Natural killer cell (primary cell): ENCODE results near the gene XDH. TPM values are rescaled to one million over a fixed set of nuclear protein-coding genes. Genes with fewer than 3 reads are reported as not detected.

Experiments
- ATAC-seq, 3 donors: fragments of 150-1000 bp in 2 of 3; fragments of 200-7000 bp in 1 of 3; cut with Tn5 transposase; 1 replicate in 1 of 3; 2 replicates in 2 of 3; pipeline ENCODE4 v1.10.0; 2021; ENCODE audit warnings: mild to moderate bottlenecking in 2 of 3, moderate library complexity in 2 of 3
- DNase-seq, 2 donors: peaks; one replicate each; pipeline versions ENCODE4 v3.0.0 to v3.0.0-alpha.2; 2013 to 2021; ENCODE audit warnings: mixed read lengths in 1 of 2
- H3K27ac ChIP-seq: one replicate; pipeline ENCODE4 v1.5.1; 2013; ENCODE audit warnings: mild to moderate bottlenecking, low read length
- H3K27me3 ChIP-seq: one replicate; pipeline ENCODE4 v1.6.1; 2013; ENCODE audit warnings: low read length; ENCODE audit not compliant: control insufficient read depth, insufficient read depth
- H3K36me3 ChIP-seq: one replicate; pipeline ENCODE4 v1.6.1; 2013; ENCODE audit warnings: low read length; ENCODE audit not compliant: control insufficient read depth, insufficient read depth
- H3K4me1 ChIP-seq: one replicate; pipeline ENCODE4 v1.6.1; 2013; ENCODE audit warnings: low read length; ENCODE audit not compliant: control insufficient read depth, insufficient read depth
- H3K4me3 ChIP-seq: one replicate; pipeline ENCODE4 v1.5.1; 2013; ENCODE audit warnings: low read length
- H3K9me3 ChIP-seq: one replicate; pipeline ENCODE4 v1.6.1; 2013; ENCODE audit warnings: low read length; ENCODE audit not compliant: control insufficient read depth, insufficient read depth
- H3K27ac Mint-ChIP-seq, 2 donors: one replicate each; pipeline ENCODE4 v1.8.0; 2022; ENCODE audit warnings: mild to moderate bottlenecking in 2 of 2, mixed read lengths in 2 of 2, moderate library complexity in 1 of 2
- H3K27me3 Mint-ChIP-seq, 2 donors: one replicate each; pipeline ENCODE4 v1.8.0; 2022; ENCODE audit warnings: low read depth in 2 of 2, mixed read lengths in 2 of 2
- H3K36me3 Mint-ChIP-seq: one replicate; pipeline ENCODE4 v1.8.0; 2022; ENCODE audit warnings: mixed read lengths
- H3K4me1 Mint-ChIP-seq, 2 donors: one replicate each; pipeline ENCODE4 v1.8.0; 2022; ENCODE audit warnings: mixed read lengths in 2 of 2
- H3K4me3 Mint-ChIP-seq: one replicate; pipeline ENCODE4 v1.8.0; 2022; ENCODE audit warnings: mild to moderate bottlenecking, moderate library complexity, mixed read lengths
- H3K9me3 Mint-ChIP-seq, 2 donors: one replicate each; pipeline ENCODE4 v1.8.0; 2022; ENCODE audit warnings: mixed read lengths in 2 of 2
- WGBS: methylation state at CpG from one replicate; pipeline ENCODE4 v1.1.7; 2013; ENCODE audit warnings: missing lambda C conversion rate; ENCODE audit not compliant: insufficient coverage; 5-methylcytosine and 5-hydroxymethylcytosine counted together
- intact Hi-C: fragments of 100-400 bp; cut with micrococcal nuclease; formaldehyde crosslinking; loops from one replicate; pipeline ENCODE4 v1.14.2; 2022
- total RNA-seq, 4 donors: library from RNA; stranded (reverse); fragments of 120-200 nt in 1 of 4; gene quantifications; one replicate each; pipeline versions ENCODE4 v1.2.3 to v1.2.4, GENCODE V29; 2013 to 2022
- TF ChIP-seq, protein P1 (sequence below): fragments of 200-600 bp; IDR thresholded peaks from one replicate; pipeline ENCODE4 v1.8.0; 2022; ENCODE audit warnings: antibody characterized with exemption

XDH gene
- total RNA-seq, 3 donors from 2014 or later (not counting 1 experiment from before 2014, with no cell fraction given), result not detected

- no peaks in the 10 kb centered on the region for H3K36me3 Mint-ChIP-seq
- H3K36me3 ChIP-seq, result no peaks in the 10 kb centered on the region
- intact Hi-C loops, result no loop called here
- ATAC-seq, result no peak
- no peaks in the 10 kb centered on the region for H3K4me1 Mint-ChIP-seq
- H3K9me3 ChIP-seq, result no peaks in the 10 kb centered on the region
- H3K27me3 ChIP-seq, result no peaks in the 10 kb centered on the region
- H3K9me3 Mint-ChIP-seq, result no peaks in the 10 kb centered on the region
- no peak for DNase-seq
- TF ChIP-seq, protein P1, sequence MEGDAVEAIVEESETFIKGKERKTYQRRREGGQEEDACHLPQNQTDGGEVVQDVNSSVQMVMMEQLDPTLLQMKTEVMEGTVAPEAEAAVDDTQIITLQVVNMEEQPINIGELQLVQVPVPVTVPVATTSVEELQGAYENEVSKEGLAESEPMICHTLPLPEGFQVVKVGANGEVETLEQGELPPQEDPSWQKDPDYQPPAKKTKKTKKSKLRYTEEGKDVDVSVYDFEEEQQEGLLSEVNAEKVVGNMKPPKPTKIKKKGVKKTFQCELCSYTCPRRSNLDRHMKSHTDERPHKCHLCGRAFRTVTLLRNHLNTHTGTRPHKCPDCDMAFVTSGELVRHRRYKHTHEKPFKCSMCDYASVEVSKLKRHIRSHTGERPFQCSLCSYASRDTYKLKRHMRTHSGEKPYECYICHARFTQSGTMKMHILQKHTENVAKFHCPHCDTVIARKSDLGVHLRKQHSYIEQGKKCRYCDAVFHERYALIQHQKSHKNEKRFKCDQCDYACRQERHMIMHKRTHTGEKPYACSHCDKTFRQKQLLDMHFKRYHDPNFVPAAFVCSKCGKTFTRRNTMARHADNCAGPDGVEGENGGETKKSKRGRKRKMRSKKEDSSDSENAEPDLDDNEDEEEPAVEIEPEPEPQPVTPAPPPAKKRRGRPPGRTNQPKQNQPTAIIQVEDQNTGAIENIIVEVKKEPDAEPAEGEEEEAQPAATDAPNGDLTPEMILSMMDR, result no peak
- H3K27me3 Mint-ChIP-seq, result no peaks in the 10 kb centered on the region
- no peak overlapping the region for H3K27ac Mint-ChIP-seq
- no peak overlapping the region for H3K4me3 ChIP-seq
- no peak overlapping the region for H3K4me3 Mint-ChIP-seq
- 90% methylated on average over 3 of the region's 3 CpGs for WGBS
- no peaks in the 10 kb centered on the region for H3K4me1 ChIP-seq
- H3K27ac ChIP-seq, result no peak overlapping the region
These were observed 29.7 kb downstream of the XDH start for GRCh38 chr2:31384771-31385276.

DNA sequence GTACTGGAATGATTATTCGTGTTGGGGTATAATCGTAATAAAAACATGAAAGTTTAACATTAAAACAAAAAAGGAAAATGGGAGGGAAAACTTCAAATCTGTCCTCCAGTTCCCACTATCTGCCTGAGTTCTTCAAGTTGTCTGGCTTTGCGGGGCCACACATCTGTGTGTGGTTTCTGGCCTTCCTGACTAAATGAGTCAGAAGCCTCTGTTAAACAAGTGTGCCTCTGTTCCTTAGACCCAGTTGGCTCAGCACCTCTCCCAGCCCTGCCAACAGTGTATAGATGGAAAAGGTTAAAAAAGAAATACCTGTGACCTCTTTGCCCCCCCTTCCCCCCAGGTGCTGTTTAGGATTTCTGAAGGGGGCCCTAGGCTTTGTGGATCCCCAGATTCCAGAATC lies 30.2 kb downstream of the XDH start:
- no peak overlapping the region for H3K27ac ChIP-seq
- intact Hi-C loops, result no loop called here
- WGBS, result 33% methylated on average over 1 of the region's 3 CpGs
- no peaks in the 10 kb centered on the region for H3K27me3 ChIP-seq
- Mint-ChIP-seq H3K27ac (no peak overlapping the region), H3K4me1 (no peaks in the 10 kb centered on the region), H3K9me3 (no peaks in the 10 kb centered on the region), H3K36me3 (no peaks in the 10 kb centered on the region), H3K4me3 (no peak overlapping the region), H3K27me3 (no peaks in the 10 kb centered on the region)
- no peak overlapping the region for H3K4me3 ChIP-seq
- TF ChIP-seq, protein P1, result no peak
- H3K9me3 ChIP-seq, result no peaks in the 10 kb centered on the region
- no peak for DNase-seq
- no peaks in the 10 kb centered on the region for H3K36me3 ChIP-seq
- H3K4me1 ChIP-seq, result no peaks in the 10 kb centered on the region
- no peak for ATAC-seq

GRCh38 chr2:31383471-31384153 lies 30.9 kb downstream of the XDH start:
- Histone ChIP-seq H3K4me3 (no peak overlapping the region), H3K4me1 (no peaks in the 10 kb centered on the region), H3K27ac (no peak overlapping the region), H3K9me3 (no peaks in the 10 kb centered on the region), H3K27me3 (no peaks in the 10 kb centered on the region), H3K36me3 (no peaks in the 10 kb centered on the region)
- no peaks in the 10 kb centered on the region for H3K9me3 Mint-ChIP-seq
- H3K27me3 Mint-ChIP-seq, result peaks cover 0 to 2% of the 10 kb centered on the region in 2 donors
- ATAC-seq (no peak), DNase-seq (no peak)
- no peaks in the 10 kb centered on the region for H3K36me3 Mint-ChIP-seq
- WGBS, result 95% methylated on average over 6 of the region's 6 CpGs
- no peak overlapping the region for H3K4me3 Mint-ChIP-seq
- H3K27ac Mint-ChIP-seq, result no peak overlapping the region
- intact Hi-C loops, result no loop called here
- TF ChIP-seq, protein P1, result no peak
- no peaks in the 10 kb centered on the region for H3K4me1 Mint-ChIP-seq
